Common myeloid progenitor, CD34-positive (primary cell): ENCODE results near the gene ZNF839.
A peak's percentile ranks its signal among the peaks of the same experiment; 100 is the strongest.

Experiments
- CTCF ChIA-PET: fragments of 350-600 bp; sonication (Branson Sonifier 250); formaldehyde crosslinking; loops from one replicate; lab custom pipeline; 2021; ENCODE audit warnings: antibody characterized with exemption; lab: Charles Lee
- POLR2A ChIA-PET: fragments of 350-600 bp; sonication (Branson Sonifier 250); formaldehyde crosslinking; loops from one replicate; lab custom pipeline; 2021; ENCODE audit warnings: antibody characterized with exemption; lab: Charles Lee
- DNase-seq, 3 donors: peaks; one replicate each; pipeline versions ENCODE4 v3.0.0 to v3.0.0-alpha.2; 2013
- H3K27ac ChIP-seq, 2 experiments: 1 replicate in 1 of 2; 2 replicates in 1 of 2; pipeline ENCODE4 v1.7.0; 2013; ENCODE audit warnings: inconsistent platforms in 2 of 2, low read length in 2 of 2, mild to moderate bottlenecking in 2 of 2, low read depth in 1 of 2, moderate library complexity in 1 of 2; ENCODE audit not compliant: severe bottlenecking in 2 of 2, insufficient read depth in 1 of 2, poor library complexity in 1 of 2
- H3K27me3 ChIP-seq, 5 experiments: replicated peaks in 2 of 5; 1 replicate in 3 of 5; 2 replicates in 2 of 5; pipeline versions ENCODE4 v1.6.1 to v1.7.0; 2013; ENCODE audit warnings: low read length in 4 of 5, mild to moderate bottlenecking in 2 of 5, moderate library complexity in 2 of 5, inconsistent platforms in 1 of 5; ENCODE audit not compliant: insufficient read depth in 5 of 5, control insufficient read depth in 4 of 5
- H3K36me3 ChIP-seq, 4 experiments: 1 replicate in 2 of 4; 2 replicates in 2 of 4; pipeline versions ENCODE4 v1.6.1 to v1.7.0; 2013; ENCODE audit warnings: low read length in 3 of 4, control low read depth in 1 of 4, mild to moderate bottlenecking in 1 of 4; ENCODE audit not compliant: control insufficient read depth in 4 of 4, insufficient read depth in 4 of 4
- H3K4me1 ChIP-seq, 4 experiments: 1 replicate in 3 of 4; 2 replicates in 1 of 4; pipeline versions ENCODE4 v1.6.1 to v1.7.1; 2013; ENCODE audit warnings: low read length in 3 of 4, mild to moderate bottlenecking in 3 of 4, control low read depth in 1 of 4, inconsistent platforms in 1 of 4, moderate library complexity in 1 of 4; ENCODE audit not compliant: control insufficient read depth in 4 of 4, insufficient read depth in 4 of 4; ENCODE audit errors: control extremely low read depth in 1 of 4
- H3K4me3 ChIP-seq, 7 experiments: 1 replicate in 4 of 7; 2 replicates in 3 of 7; pipeline versions ENCODE4 v1.5.1 to v1.7.0; 2013; ENCODE audit warnings: mild to moderate bottlenecking in 7 of 7, low read length in 6 of 7, moderate library complexity in 6 of 7, inconsistent platforms in 2 of 7, low read depth in 2 of 7, control low read depth in 1 of 7; ENCODE audit not compliant: insufficient read depth in 4 of 7, control insufficient read depth in 1 of 7; ENCODE audit errors: extremely low read depth in 1 of 7
- H3K9me3 ChIP-seq, 5 experiments: 1 replicate in 4 of 5; 2 replicates in 1 of 5; pipeline versions ENCODE4 v1.6.1 to v1.7.1; 2013; ENCODE audit warnings: low read length in 4 of 5, mild to moderate bottlenecking in 2 of 5, inconsistent platforms in 1 of 5, low read depth in 1 of 5, moderate library complexity in 1 of 5; ENCODE audit not compliant: control insufficient read depth in 4 of 5, insufficient read depth in 2 of 5; ENCODE audit errors: control extremely low read depth in 1 of 5
- WGBS: methylation state at CpG from one replicate; pipeline ENCODE4 v1.1.5; 2013; ENCODE audit not compliant: insufficient coverage; 5-methylcytosine and 5-hydroxymethylcytosine counted together

Gene ZNF839

GRCh38 chr14:102304611-102305506 lies 14.7 kb upstream of the ZNF839 start, which contains the start of gene MOK:
Gene MOK (minus strand): TSS chr14:102305164. CDS start chr14:102304968, 196 bp downstream.
- ChIA-PET POLR2A (interaction anchor here (0.6 to 1.2 kb wide), 4 partner anchors 10 to 216 kb away, joined by 3 to 5 read pairs (median 4); no protein-coding TSS in a partner anchor), CTCF (interaction anchor here (0.6 to 3.1 kb wide), 7 partner anchors 10 to 457 kb away, joined by 3 to 22 read pairs (median 4); partner anchors contain the start of gene ZNF839)
- no peaks in the 10 kb centered on the region for H3K36me3 ChIP-seq
- peaks cover 4 to 9% (median 6%) of the 10 kb centered on the region in 4 experiments for H3K4me1 ChIP-seq
- WGBS: under 1% methylated on average over 44 of the region's 53 CpGs
- peak within 1 kb of the TSS; percentile 87 to 96 for H3K27ac ChIP-seq
- H3K27me3 ChIP-seq: no peaks in the 10 kb centered on the region
- no peaks in the 10 kb centered on the region for H3K9me3 ChIP-seq
- peak within 1 kb of the TSS; percentile 32 to 95 (median 82) for H3K4me3 ChIP-seq
- peak; percentile 97 to 98 (median 97) for DNase-seq

GRCh38 chr14:102314242-102315011 lies 5.1 kb upstream of the ZNF839 start:
- ChIA-PET POLR2A (interaction anchor here (0.7 to 1.2 kb wide), 2 partner anchors 9 to 78 kb away, joined by 3 to 5 read pairs; partner anchors contain the start of gene MOK), CTCF (interaction anchor here (0.6 to 5.9 kb wide), 25 partner anchors 8 to 266 kb away, joined by 3 to 34 read pairs (median 4); partner anchors contain the start of gene MOK)
- peak; percentile 77 to 86 (median 85) for DNase-seq
- H3K4me3 ChIP-seq: peak overlapping the region; percentile 41 to 86 (median 72)
- H3K9me3 ChIP-seq: no peaks in the 10 kb centered on the region
- WGBS: under 1% methylated on average over 38 of the region's 52 CpGs
- peaks cover 0 to 41% (median 34%) of the 10 kb centered on the region in 4 experiments for H3K4me1 ChIP-seq
- H3K36me3 ChIP-seq: no peaks in the 10 kb centered on the region
- no peak overlapping the region for H3K27ac ChIP-seq
- no peaks in the 10 kb centered on the region for H3K27me3 ChIP-seq

- Histone ChIP-seq H3K36me3 (no peaks in the 10 kb centered on the region), H3K4me1 (peaks cover 0 to 42% (median 36%) of the 10 kb centered on the region in 4 experiments), H3K27ac (no peak overlapping the region), H3K9me3 (no peaks in the 10 kb centered on the region), H3K27me3 (no peaks in the 10 kb centered on the region), H3K4me3 (peak overlapping the region in 2 of 7 experiments; percentile 78 to 83)
- DNase-seq: no peak
- ChIA-PET CTCF (interaction anchor here (0.9 to 5.9 kb wide), 17 partner anchors 10 to 265 kb away, joined by 3 to 34 read pairs (median 4); partner anchors contain the start of gene MOK), POLR2A (interaction anchor here (1.2 kb wide), 1 partner anchor 10 kb away, joined by 3 read pairs; the partner anchor contains the start of gene MOK)
- 95% methylated on average over 3 of the region's 6 CpGs for WGBS
Observed at GRCh38 chr14:102315121-102315520, 4.4 kb upstream of the ZNF839 start.

- Histone ChIP-seq H3K4me3 (peak overlapping the region; percentile 40 to 79 (median 76)), H3K36me3 (no peaks in the 10 kb centered on the region), H3K27ac (no peak overlapping the region), H3K27me3 (no peaks in the 10 kb centered on the region), H3K9me3 (no peaks in the 10 kb centered on the region), H3K4me1 (peaks cover 0 to 52% (median 46%) of the 10 kb centered on the region in 4 experiments)
- WGBS: 10% methylated on average over 10 of the region's 10 CpGs
- POLR2A ChIA-PET: interaction anchor here (0.6 to 0.9 kb wide), 5 partner anchors 11 to 1017 kb away, joined by 3 to 5 read pairs (median 3); partner anchors contain the start of genes EIF5 and MOK
- CTCF ChIA-PET: interaction anchor here (0.6 to 5.9 kb wide), 9 partner anchors 10 to 270 kb away, joined by 3 to 34 read pairs (median 3); partner anchors contain the start of gene MOK
- peak; percentile 77 to 87 (median 81) for DNase-seq
Observed at GRCh38 chr14:102316338-102316742, 3.2 kb upstream of the ZNF839 start.

GRCh38 chr14:102316743-102317563 lies 2.6 kb upstream of the ZNF839 start:
- WGBS: 2% methylated on average over 48 of the region's 54 CpGs
- ChIA-PET POLR2A (interaction anchor here (0.6 to 0.9 kb wide), 4 partner anchors 12 to 471 kb away, joined by 3 to 5 read pairs (median 4); partner anchors contain the start of gene MOK), CTCF (interaction anchor here (0.6 to 5.9 kb wide), 12 partner anchors 9 to 271 kb away, joined by 3 to 34 read pairs (median 4); partner anchors contain the start of gene MOK)
- H3K27me3 ChIP-seq: no peaks in the 10 kb centered on the region
- H3K27ac ChIP-seq: peak overlapping the region in 1 of 2 experiments; percentile 78
- H3K9me3 ChIP-seq: no peaks in the 10 kb centered on the region
- H3K4me3 ChIP-seq: peak overlapping the region; percentile 61 to 79 (median 76)
- H3K4me1 ChIP-seq: peaks cover 0 to 52% (median 46%) of the 10 kb centered on the region in 4 experiments
- peak; percentile 86 to 91 (median 91) for DNase-seq
- peaks cover 0 to 2% (median 0%) of the 10 kb centered on the region in 4 experiments for H3K36me3 ChIP-seq
